PC-9 (cell line): ENCODE measurements around the gene CCL8. TPM values are rescaled to one million over a fixed set of nuclear protein-coding genes. Genes with fewer than 3 reads are reported as not detected.

Experiments used
- BruUV-seq: library from RNA; stranded (reverse); fragments of 400-500 nt; replicated peaks from 2 replicates; lab custom pipeline; 2021; lab: Mats Ljungman, UMichigan
- CTCF ChIA-PET: fragments of 300-600 bp; sonication (Branson Sonifier 250); formaldehyde crosslinking; loops from one replicate; lab custom pipeline; 2022; ENCODE audit warnings: antibody characterized with exemption; lab: Charles Lee
- POLR2A ChIA-PET: fragments of 300-600 bp; sonication (Branson Sonifier 250); formaldehyde crosslinking; loops from one replicate; lab custom pipeline; 2022; ENCODE audit warnings: antibody characterized with exemption; ENCODE audit not compliant: unreplicated experiment; lab: Charles Lee
- DNase-seq, 2 experiments: peaks; one replicate each; pipeline versions ENCODE4 v3.0.0 to v3.0.0-alpha.2; 2015 to 2022; ENCODE audit warnings: mixed read lengths in 1 of 2
- H2AFZ ChIP-seq: fragments of 200-600 bp; sonication (generic); 2 replicates; pipeline ENCODE4 v1.8.1; 2017; ENCODE audit warnings: antibody characterized with exemption
- H3F3A ChIP-seq: fragments of 200-600 bp; sonication (generic); 2 replicates; pipeline ENCODE4 v1.8.1; 2017; ENCODE audit warnings: antibody characterized with exemption, mild to moderate bottlenecking, low read depth; ENCODE audit not compliant: insufficient read depth
- H3K27ac ChIP-seq: fragments of 200-600 bp; sonication (generic); 2 replicates; pipeline ENCODE4 v1.6.1; 2016; ENCODE audit warnings: mixed run types
- H3K27me3 ChIP-seq: fragments of 200-600 bp; sonication (generic); 2 replicates; pipeline ENCODE4 v1.6.1; 2016; ENCODE audit warnings: low read depth, mixed run types; ENCODE audit not compliant: insufficient read depth
- H3K36me3 ChIP-seq: fragments of 200-600 bp; sonication (generic); 2 replicates; pipeline ENCODE4 v1.6.1; 2016; ENCODE audit warnings: low read depth, mixed run types
- H3K4me1 ChIP-seq: fragments of 200-600 bp; sonication (generic); replicated peaks from 2 replicates; pipeline ENCODE4 v1.6.1; 2016; ENCODE audit warnings: mixed run types; ENCODE audit not compliant: insufficient read depth
- H3K4me2 ChIP-seq: fragments of 200-600 bp; sonication (generic); 2 replicates; pipeline ENCODE4 v1.6.1; 2017; ENCODE audit warnings: mixed run types
- H3K4me3 ChIP-seq: fragments of 200-600 bp; sonication (generic); 2 replicates; pipeline ENCODE4 v1.6.1; 2016; ENCODE audit warnings: mixed run types
- H3K79me2 ChIP-seq: fragments of 200-600 bp; sonication (generic); 2 replicates; pipeline ENCODE4 v1.6.1; 2017; ENCODE audit warnings: low read depth, mixed run types
- H3K9me2 ChIP-seq: fragments of 200-600 bp; sonication (generic); 2 replicates; pipeline ENCODE4 v1.8.1; 2017; ENCODE audit warnings: mild to moderate bottlenecking; ENCODE audit not compliant: insufficient read depth
- H3K9me3 ChIP-seq: fragments of 200-600 bp; sonication (generic); 2 replicates; pipeline ENCODE4 v1.8.1; 2016; ENCODE audit warnings: low read depth; ENCODE audit not compliant: insufficient read depth
- H4K20me1 ChIP-seq: fragments of 200-600 bp; sonication (generic); 2 replicates; pipeline ENCODE4 v1.8.1; 2017; ENCODE audit not compliant: insufficient read depth
- CTCF ChIP-seq: fragments of 200-600 bp; sonication (generic); conservative IDR thresholded peaks from 2 replicates; pipeline ENCODE4 v1.6.1; 2017; ENCODE audit warnings: mixed run types, antibody characterized with exemption, mild to moderate bottlenecking, moderate library complexity
- EZH2 ChIP-seq: fragments of 200-600 bp; sonication (generic); IDR thresholded peaks from 2 replicates; pipeline ENCODE4 v1.8.0; 2017; ENCODE audit warnings: antibody characterized with exemption, low read depth
- intact Hi-C: fragments of 100-400 bp; cut with micrococcal nuclease; formaldehyde crosslinking; loops from one replicate; pipeline ENCODE4 v1.10.0; 2022; ENCODE audit not compliant: unreplicated experiment
- total RNA-seq: library from RNA; stranded (reverse); gene quantifications from 2 replicates; pipeline ENCODE4 v1.2.3, GENCODE V29; 2021

The CCL8 gene
- total RNA-seq, 1 experiment from 2014 or later = not detected

DNA sequence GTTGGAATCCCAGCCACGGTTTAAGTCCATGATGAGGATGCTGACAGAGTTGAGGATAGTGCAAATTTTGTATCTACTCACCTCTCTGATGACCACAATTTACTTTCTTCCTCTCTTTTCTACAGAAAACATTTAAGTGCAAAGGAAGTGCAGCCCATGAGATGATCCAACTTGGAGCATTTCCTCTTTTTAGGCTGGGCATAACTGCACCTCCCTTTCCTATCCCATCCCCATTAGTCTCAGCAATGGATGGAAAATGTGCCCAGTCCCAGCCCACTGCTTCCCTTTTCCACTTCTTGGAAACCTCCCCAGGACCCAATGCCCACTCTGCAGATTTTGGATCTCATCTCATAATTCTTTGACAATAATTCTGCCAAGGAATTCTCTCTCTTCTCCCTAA is 16.6 kb upstream of the CCL8 start:
- Histone ChIP-seq H2AFZ (no peak overlapping the region), H3K79me2 (no peaks in the 10 kb centered on the region), H4K20me1 (no peaks in the 10 kb centered on the region), H3F3A (no peaks in the 10 kb centered on the region), H3K36me3 (no peaks in the 10 kb centered on the region), H3K27ac (no peak overlapping the region), H3K4me1 (no peaks in the 10 kb centered on the region), H3K4me3 (no peak overlapping the region), H3K9me3 (no peaks in the 10 kb centered on the region), H3K4me2 (no peak overlapping the region), H3K27me3 (peaks cover 42% of the 10 kb centered on the region), H3K9me2 (no peaks in the 10 kb centered on the region)
- intact Hi-C loops = no loop called here
- no peak for DNase-seq
- POLR2A ChIA-PET = no interaction called here
- CTCF ChIA-PET = no interaction called here
- no peak for TF ChIP-seq CTCF
- TF ChIP-seq EZH2 = no peak
- BruUV-seq = no TSS peak

- peaks cover 40% of the 10 kb centered on the region for H3K27me3 ChIP-seq
- H3K4me1 ChIP-seq = no peaks in the 10 kb centered on the region
- intact Hi-C loops = no loop called here
- no peak overlapping the region for H3K4me3 ChIP-seq
- no TSS peak for BruUV-seq
- H3K9me3 ChIP-seq = no peaks in the 10 kb centered on the region
- H3K79me2 ChIP-seq = no peaks in the 10 kb centered on the region
- TF ChIP-seq CTCF (no peak), EZH2 (no peak)
- no peaks in the 10 kb centered on the region for H3K9me2 ChIP-seq
- no peaks in the 10 kb centered on the region for H3F3A ChIP-seq
- no peaks in the 10 kb centered on the region for H4K20me1 ChIP-seq
- no peak for DNase-seq
- H3K27ac ChIP-seq = no peak overlapping the region
- H3K4me2 ChIP-seq = no peak overlapping the region
- ChIA-PET CTCF (no interaction called here), POLR2A (no interaction called here)
- no peaks in the 10 kb centered on the region for H3K36me3 ChIP-seq
- H2AFZ ChIP-seq = no peak overlapping the region
Measured at GRCh38 chr17:34303606-34304005, 15.6 kb upstream of the CCL8 start.

DNA sequence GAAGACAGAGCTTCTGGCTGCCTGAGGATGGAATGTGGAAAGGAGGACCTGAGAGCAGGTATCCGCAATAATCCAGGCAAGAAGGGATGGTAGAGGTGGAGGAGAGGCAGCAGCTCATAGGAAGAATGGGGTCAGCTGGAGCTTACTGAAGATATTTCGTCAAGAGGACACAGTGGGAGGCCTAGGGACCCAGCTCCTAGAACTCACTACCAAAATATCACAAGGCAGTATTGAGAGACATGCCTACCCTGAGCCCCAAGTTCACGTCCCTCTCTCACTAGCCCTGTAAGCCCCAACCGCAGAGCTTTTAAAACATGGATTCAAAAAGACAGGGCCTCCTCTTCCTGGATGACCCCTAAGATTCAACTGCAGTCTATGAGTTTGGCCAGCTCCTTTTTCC is 14.2 kb upstream of the CCL8 start:
- H3K79me2 ChIP-seq = no peaks in the 10 kb centered on the region
- H3K4me3 ChIP-seq = no peak overlapping the region
- CTCF ChIA-PET = no interaction called here
- H3K27ac ChIP-seq = no peak overlapping the region
- TF ChIP-seq EZH2 = no peak
- no peak for TF ChIP-seq CTCF
- POLR2A ChIA-PET = no interaction called here
- DNase-seq = no peak
- intact Hi-C loops = no loop called here
- no peaks in the 10 kb centered on the region for H3K36me3 ChIP-seq
- BruUV-seq = no TSS peak
- H3F3A ChIP-seq = no peaks in the 10 kb centered on the region
- H3K9me2 ChIP-seq = no peaks in the 10 kb centered on the region
- peaks cover 36% of the 10 kb centered on the region for H3K27me3 ChIP-seq
- H3K9me3 ChIP-seq = no peaks in the 10 kb centered on the region
- no peaks in the 10 kb centered on the region for H4K20me1 ChIP-seq
- H3K4me2 ChIP-seq = no peak overlapping the region
- no peaks in the 10 kb centered on the region for H3K4me1 ChIP-seq
- no peak overlapping the region for H2AFZ ChIP-seq
